GM21786 (cell line): Measurements from ENCODE around the gene KRTAP5-4.
A peak's percentile ranks its signal among the peaks of the same experiment; 100 is the strongest.
"Not testable (repeated sequence)": the region's sequence is repeated elsewhere in the genome, so short reads cannot be mapped to it uniquely, and the experiment has no call there.

Source experiments
- ATAC-seq: cut with Tn5 transposase; IDR thresholded peaks from one replicate; pipeline ENCODE4 v1.9.1; 2021; ENCODE audit not compliant: unreplicated experiment

Gene KRTAP5-4

GRCh38 chr11:1639102-1639620 lies 17.2 kb upstream of the KRTAP5-4 start:
- ATAC-seq, result no peak

- ATAC-seq, result no peak
Measured at GRCh38 chr11:1638344-1638743, 16.4 kb upstream of the KRTAP5-4 start.

- ATAC-seq, result no peak
Measured at GRCh38 chr11:1637628-1638027, 15.7 kb upstream of the KRTAP5-4 start.

GRCh38 chr11:1636291-1636950 lies 14.5 kb upstream of the KRTAP5-4 start:
- no peak for ATAC-seq

- no peak for ATAC-seq
Measured at GRCh38 chr11:1633864-1634263, 11.9 kb upstream of the KRTAP5-4 start.

GRCh38 chr11:1632053-1632714 lies 10.2 kb upstream of the KRTAP5-4 start:
- ATAC-seq, result no peak

- ATAC-seq, result no peak
Measured at GRCh38 chr11:1631066-1631568, 9.2 kb upstream of the KRTAP5-4 start.

GRCh38 chr11:1630271-1630670 lies 8.3 kb upstream of the KRTAP5-4 start:
- no peak for ATAC-seq

GRCh38 chr11:1629326-1630185 lies 7.6 kb upstream of the KRTAP5-4 start, which contains the start of gene KRTAP5-5:
TSS of gene KRTAP5-5 (plus strand) at chr11:1629775. CDS start at chr11:1629841, 66 bp downstream.
- ATAC-seq, result no peak

- peak; percentile 65 for ATAC-seq
Measured at GRCh38 chr11:1628506-1629325, 6.8 kb upstream of the KRTAP5-4 start.

- no peak for ATAC-seq
Measured at GRCh38 chr11:1625541-1625940, 3.6 kb upstream of the KRTAP5-4 start.

GRCh38 chr11:1624621-1625020 lies 2.7 kb upstream of the KRTAP5-4 start:
- ATAC-seq, result no peak

- ATAC-seq, result no peak
Measured at GRCh38 chr11:1623716-1624115, 1.8 kb upstream of the KRTAP5-4 start.

- ATAC-seq, result no peak
Measured at GRCh38 chr11:1619449-1619848, 2.5 kb downstream of the KRTAP5-4 start.

- ATAC-seq, result no peak
Measured at GRCh38 chr11:1618231-1618630, 3.7 kb downstream of the KRTAP5-4 start.

GRCh38 chr11:1608363-1608762 lies 13.6 kb downstream of the KRTAP5-4 start, which contains the start of gene KRTAP5-3:
TSS of gene KRTAP5-3 (minus strand) at chr11:1608463. CDS start at chr11:1608385, 78 bp downstream.
- no peak for ATAC-seq

- not testable (repeated sequence) for ATAC-seq
Measured at GRCh38 chr11:1607901-1608300, 14.0 kb downstream of the KRTAP5-4 start.

- not testable (repeated sequence) for ATAC-seq
Measured at GRCh38 chr11:1607156-1607845, 14.6 kb downstream of the KRTAP5-4 start.

- ATAC-seq, result peak; percentile 99
Measured at GRCh38 chr11:1605923-1606322, 16.0 kb downstream of the KRTAP5-4 start.

- no peak for ATAC-seq
Measured at GRCh38 chr11:1604711-1605110, 17.2 kb downstream of the KRTAP5-4 start.
